ENCODE data around the gene FTSJ1. TPM values are rescaled to one million over a fixed set of nuclear protein-coding genes. Genes with fewer than 3 reads are reported as not detected.

The FTSJ1 gene
- total and polyA plus RNA-seq, 4 donors = 18.2 to 48.3 (median 44.8) TPM

DNA sequence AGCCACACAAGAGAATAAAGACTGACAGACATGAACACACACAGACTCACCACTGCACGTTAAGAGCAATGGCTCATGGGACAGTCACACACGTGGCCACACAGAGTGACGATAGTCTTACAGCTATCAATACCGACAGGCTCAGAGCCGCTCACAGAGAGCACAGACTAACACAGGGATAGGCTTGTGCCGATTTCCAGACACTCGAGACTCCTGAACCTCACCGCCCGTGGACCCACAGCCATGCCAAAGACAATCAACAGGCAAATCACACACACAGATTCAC, 5.2 kb upstream of the FTSJ1 start:
- H3K9me3 ChIP-seq (ENCODE audit: control insufficient read depth in 4 of 4, insufficient read depth in 3 of 4, low read length in 3 of 4) = peaks cover 0 to 4% (median 0%) of the 10 kb centered on the region in 4 donors
- no peak for ATAC-seq (ENCODE audit: insufficient read depth, low FRiP score)
- peaks cover 0 to 6% (median 0%) of the 10 kb centered on the region in 5 donors for H3K4me1 ChIP-seq (ENCODE audit: control insufficient read depth in 5 of 5, insufficient read depth in 5 of 5, low read length in 5 of 5)
- H3K27me3 ChIP-seq (ENCODE audit: control insufficient read depth in 3 of 3, insufficient read depth in 3 of 3, low read length in 2 of 3) = no peaks in the 10 kb centered on the region
- no peak for DNase-seq
- TF ChIP-seq, protein P1, sequence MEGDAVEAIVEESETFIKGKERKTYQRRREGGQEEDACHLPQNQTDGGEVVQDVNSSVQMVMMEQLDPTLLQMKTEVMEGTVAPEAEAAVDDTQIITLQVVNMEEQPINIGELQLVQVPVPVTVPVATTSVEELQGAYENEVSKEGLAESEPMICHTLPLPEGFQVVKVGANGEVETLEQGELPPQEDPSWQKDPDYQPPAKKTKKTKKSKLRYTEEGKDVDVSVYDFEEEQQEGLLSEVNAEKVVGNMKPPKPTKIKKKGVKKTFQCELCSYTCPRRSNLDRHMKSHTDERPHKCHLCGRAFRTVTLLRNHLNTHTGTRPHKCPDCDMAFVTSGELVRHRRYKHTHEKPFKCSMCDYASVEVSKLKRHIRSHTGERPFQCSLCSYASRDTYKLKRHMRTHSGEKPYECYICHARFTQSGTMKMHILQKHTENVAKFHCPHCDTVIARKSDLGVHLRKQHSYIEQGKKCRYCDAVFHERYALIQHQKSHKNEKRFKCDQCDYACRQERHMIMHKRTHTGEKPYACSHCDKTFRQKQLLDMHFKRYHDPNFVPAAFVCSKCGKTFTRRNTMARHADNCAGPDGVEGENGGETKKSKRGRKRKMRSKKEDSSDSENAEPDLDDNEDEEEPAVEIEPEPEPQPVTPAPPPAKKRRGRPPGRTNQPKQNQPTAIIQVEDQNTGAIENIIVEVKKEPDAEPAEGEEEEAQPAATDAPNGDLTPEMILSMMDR (IDR thresholded peaks at IDR 0.05; ENCODE audit: control extremely low read depth, extremely low read depth) = no peak
- no peak overlapping the region for H3K9ac ChIP-seq (ENCODE audit: insufficient read depth in 1 of 2, low read length in 2 of 2)
- WGBS, 2 donors = 81 to 95% methylated on average over 7 to 9 of the region's 9 CpGs
- no peaks in the 10 kb centered on the region for H3K36me3 ChIP-seq (ENCODE audit: control insufficient read depth in 4 of 4, insufficient read depth in 4 of 4, low read length in 4 of 4)
- no peak overlapping the region for H3K4me3 ChIP-seq
- no peak overlapping the region for H3K27ac ChIP-seq (ENCODE audit: low read depth in 1 of 2, low read length in 1 of 2)

DNA sequence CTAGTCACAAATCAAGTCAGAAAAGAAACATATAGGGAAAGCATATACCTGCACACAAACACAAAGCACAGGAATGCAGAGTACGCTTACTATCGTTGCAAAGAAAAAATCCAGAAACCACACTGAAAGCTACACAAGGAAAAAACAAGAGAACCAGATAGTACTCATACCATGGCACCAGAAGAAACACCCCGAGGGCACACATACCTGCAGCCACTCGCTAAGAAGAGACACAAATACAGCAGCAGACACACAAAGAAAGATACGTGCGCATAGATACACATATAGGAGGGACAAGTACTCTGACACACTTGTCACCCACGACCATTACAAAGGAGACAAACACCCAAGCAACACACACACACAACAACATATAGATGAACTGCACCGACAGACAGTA, 4.5 kb upstream of the FTSJ1 start:
- H3K27ac ChIP-seq (ENCODE audit: low read depth in 1 of 2, low read length in 1 of 2) = no peak overlapping the region
- peaks cover 0 to 10% (median 0%) of the 10 kb centered on the region in 4 donors for H3K9me3 ChIP-seq (ENCODE audit: control insufficient read depth in 4 of 4, insufficient read depth in 3 of 4, low read length in 3 of 4)
- ATAC-seq (ENCODE audit: insufficient read depth, low FRiP score) (no peak), DNase-seq (no peak)
- no peak overlapping the region for H3K9ac ChIP-seq (ENCODE audit: insufficient read depth in 1 of 2, low read length in 2 of 2)
- TF ChIP-seq, protein P1 (IDR thresholded peaks at IDR 0.05; ENCODE audit: control extremely low read depth, extremely low read depth) = no peak
- no peaks in the 10 kb centered on the region for H3K36me3 ChIP-seq (ENCODE audit: control insufficient read depth in 4 of 4, insufficient read depth in 4 of 4, low read length in 4 of 4)
- H3K27me3 ChIP-seq (ENCODE audit: control insufficient read depth in 3 of 3, insufficient read depth in 3 of 3, low read length in 2 of 3) = no peaks in the 10 kb centered on the region
- H3K4me1 ChIP-seq (ENCODE audit: control insufficient read depth in 5 of 5, insufficient read depth in 5 of 5, low read length in 5 of 5) = peaks cover 0 to 6% (median 0%) of the 10 kb centered on the region in 5 donors
- 83 to 100% methylated on average over 5 to 8 of the region's 8 CpGs for WGBS, 2 donors
- H3K4me3 ChIP-seq = no peak overlapping the region

DNA sequence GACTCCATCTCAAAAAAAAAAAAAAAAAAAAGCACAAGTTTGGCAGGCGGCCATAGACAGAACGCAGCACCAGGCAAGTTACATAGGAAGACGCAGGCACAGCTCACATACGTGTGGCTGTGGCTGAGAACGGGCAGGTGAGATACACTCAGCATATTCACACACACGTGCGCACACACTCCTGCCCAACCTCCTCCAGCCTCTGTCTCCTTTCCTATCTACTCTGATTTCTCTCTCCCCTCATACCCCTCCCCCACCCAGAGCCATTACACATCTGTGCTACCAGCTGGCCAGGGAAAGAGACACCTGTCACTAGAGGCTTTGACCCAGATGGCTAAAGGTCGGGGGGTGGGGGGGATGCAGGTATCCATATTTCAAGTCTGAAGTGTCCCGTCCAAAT, 3.8 kb upstream of the FTSJ1 start:
- no peak for ATAC-seq (ENCODE audit: insufficient read depth, low FRiP score)
- TF ChIP-seq, protein P1 (IDR thresholded peaks at IDR 0.05; ENCODE audit: control extremely low read depth, extremely low read depth) = no peak
- H3K4me1 ChIP-seq (ENCODE audit: control insufficient read depth in 5 of 5, insufficient read depth in 5 of 5, low read length in 5 of 5) = peaks cover 0 to 5% (median 0%) of the 10 kb centered on the region in 5 donors
- no peak overlapping the region for H3K4me3 ChIP-seq
- no peaks in the 10 kb centered on the region for H3K27me3 ChIP-seq (ENCODE audit: control insufficient read depth in 3 of 3, insufficient read depth in 3 of 3, low read length in 2 of 3)
- H3K9me3 ChIP-seq (ENCODE audit: control insufficient read depth in 4 of 4, insufficient read depth in 3 of 4, low read length in 3 of 4) = peaks cover 0 to 7% (median 0%) of the 10 kb centered on the region in 4 donors
- no peak overlapping the region for H3K27ac ChIP-seq (ENCODE audit: low read depth in 1 of 2, low read length in 1 of 2)
- no peak for DNase-seq
- H3K36me3 ChIP-seq (ENCODE audit: control insufficient read depth in 4 of 4, insufficient read depth in 4 of 4, low read length in 4 of 4) = no peaks in the 10 kb centered on the region
- WGBS, 2 donors = 73 to 91% methylated on average over 5 to 9 of the region's 9 CpGs
- H3K9ac ChIP-seq (ENCODE audit: insufficient read depth in 1 of 2, low read length in 2 of 2) = no peak overlapping the region
